NCI-H2081 (cell line): Measurements from ENCODE around the gene SYVN1.
"Not testable (repeated sequence)": the region's sequence is repeated elsewhere in the genome, so short reads cannot be mapped to it uniquely, and the experiment has no call there.

Experiments used
- DNase-seq, 2 experiments: peaks; one replicate each; lab custom pipeline; 2025; lab: John Stamatoyannopoulos, UW

SYVN1 gene

DNA sequence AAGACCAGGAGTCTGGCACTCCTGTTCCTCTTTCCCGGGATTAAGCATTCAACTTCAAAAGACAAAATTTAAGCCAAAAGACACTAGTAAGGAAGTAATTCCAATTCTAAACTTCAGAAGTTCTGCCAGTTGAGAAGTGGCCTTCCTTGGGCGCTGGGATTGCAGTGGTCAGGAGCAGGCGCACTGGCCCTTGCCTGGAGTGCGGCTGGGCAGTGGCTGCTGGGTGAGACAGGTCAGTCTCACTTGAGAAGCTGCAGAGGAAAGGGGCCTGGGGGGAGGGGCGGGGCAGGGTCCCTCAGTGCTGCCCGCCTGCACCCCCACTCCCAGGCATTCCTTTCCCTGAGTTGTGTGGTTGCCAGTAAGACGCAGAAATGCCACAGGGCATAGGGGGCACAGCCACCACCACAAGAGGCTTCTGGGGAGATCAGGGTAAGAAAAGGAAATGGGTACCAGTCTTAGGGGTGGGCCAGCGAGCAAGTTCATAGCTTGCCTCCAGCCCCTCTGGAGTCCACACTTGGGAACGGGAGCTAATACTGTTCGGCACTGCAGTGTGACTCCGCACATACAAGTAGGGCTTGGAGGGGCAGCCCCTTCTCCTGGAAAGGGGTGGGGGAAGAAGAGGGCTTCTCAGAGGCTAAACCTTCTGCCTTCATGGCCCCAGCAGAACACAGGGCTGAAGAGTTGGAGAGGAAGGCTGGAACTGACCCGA, 6.7 kb downstream of the SYVN1 start:
- DNase-seq: no peak

DNA sequence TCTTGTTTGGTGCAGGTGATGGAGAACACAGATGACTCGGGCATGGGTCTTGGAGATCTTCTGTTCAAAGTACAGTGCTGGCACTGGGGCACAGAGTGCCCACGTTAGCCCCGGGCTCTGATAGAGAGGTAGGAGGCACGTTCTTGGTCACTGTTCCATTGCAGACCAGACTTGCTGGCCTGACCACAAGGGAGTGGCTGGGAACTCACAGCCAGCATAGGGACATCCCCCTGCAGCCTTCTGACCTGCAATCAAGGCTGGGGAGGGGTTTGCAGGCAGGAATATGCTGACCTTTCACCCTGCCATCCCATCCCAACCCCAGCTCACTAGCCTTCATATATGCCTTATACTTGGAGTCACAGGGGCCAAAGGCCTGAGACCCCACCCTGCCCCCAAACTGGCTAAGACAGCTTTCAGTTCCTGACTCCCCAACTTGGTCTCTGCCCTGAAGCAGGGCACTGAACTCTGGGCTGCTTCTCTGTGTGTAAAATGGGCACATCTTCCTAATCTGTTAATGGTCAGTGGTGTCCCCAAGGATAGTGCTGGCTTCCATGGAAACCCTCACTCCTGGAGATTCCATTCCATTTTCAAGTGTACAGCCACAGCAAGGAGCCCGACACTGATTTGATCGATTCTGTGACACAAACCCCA, 7.6 kb downstream of the SYVN1 start:
- no peak for DNase-seq

DNA sequence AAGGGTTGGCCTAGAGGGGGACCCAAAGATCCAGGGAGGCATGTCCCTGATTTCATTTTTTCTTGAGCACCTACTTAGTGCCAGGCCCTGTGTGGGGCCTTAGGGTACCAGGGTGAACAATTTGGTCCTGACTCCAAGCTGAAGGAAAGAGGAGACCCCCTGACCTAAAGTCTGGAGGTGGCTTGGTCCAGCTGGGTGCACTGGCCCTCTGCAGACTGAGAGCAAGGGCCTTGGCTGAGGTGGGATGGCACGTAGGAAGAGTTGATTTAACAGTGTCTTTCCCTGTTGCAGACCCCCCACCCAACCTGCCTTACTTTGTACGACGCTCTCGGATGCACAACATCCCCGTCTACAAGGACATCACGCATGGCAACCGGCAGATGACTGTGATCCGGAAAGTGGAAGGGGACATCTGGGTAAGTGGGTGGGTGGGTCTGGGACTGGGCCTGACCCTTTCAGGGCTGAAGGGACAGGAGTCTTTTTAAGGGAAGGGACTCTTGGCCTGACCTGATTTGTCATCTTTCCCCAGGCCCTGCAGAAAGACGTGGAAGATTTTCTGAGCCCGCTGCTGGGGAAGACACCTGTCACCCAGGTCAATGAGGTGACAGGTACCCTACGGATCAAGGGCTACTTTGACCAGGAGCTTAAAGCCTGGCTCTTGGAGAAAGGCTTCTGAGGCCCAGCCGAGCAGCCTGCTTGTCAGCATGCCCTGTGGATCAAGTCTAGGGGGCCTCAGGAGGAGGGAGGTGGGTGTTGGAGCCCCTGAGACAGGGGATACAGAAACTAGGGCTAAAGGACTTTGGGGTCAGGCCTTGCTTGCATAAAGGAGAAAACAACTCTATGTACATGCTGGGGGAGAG, 8.9 kb downstream of the SYVN1 start:
- DNase-seq: no peak

DNA sequence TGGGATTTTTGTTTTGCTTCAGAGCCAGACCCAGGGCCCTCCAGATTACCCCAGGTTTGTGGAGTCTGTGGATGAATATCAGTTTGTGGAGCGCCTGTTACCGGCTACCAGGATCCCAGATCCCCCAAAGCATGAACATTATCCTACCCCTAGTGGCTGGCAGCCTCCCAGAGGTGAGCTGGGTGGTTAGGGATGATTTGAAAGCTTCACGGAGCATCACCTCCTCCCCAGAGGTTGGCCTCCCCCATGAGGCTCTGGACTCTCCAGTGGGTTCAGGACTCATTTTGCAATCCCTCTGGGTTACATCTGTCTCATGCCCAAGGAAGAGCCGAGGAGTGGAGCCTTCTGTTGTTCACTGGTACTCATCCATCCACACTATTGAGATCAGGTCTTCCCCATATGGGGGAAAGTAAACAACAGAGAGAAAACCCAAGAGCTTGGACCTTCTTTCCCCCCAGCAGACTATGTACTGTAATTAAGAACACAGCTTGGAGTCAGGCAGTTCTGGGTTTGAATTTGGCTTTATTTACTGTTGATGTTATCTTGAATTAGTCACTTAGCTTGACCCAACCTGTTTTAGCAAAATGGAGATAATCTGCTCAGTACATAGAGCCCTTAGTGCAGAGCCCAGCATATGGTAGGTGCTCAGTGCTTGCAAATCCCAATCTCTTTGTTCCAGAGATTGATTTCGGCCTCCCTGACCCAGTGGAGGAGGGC, 9.7 kb downstream of the SYVN1 start:
- no peak for DNase-seq

DNA sequence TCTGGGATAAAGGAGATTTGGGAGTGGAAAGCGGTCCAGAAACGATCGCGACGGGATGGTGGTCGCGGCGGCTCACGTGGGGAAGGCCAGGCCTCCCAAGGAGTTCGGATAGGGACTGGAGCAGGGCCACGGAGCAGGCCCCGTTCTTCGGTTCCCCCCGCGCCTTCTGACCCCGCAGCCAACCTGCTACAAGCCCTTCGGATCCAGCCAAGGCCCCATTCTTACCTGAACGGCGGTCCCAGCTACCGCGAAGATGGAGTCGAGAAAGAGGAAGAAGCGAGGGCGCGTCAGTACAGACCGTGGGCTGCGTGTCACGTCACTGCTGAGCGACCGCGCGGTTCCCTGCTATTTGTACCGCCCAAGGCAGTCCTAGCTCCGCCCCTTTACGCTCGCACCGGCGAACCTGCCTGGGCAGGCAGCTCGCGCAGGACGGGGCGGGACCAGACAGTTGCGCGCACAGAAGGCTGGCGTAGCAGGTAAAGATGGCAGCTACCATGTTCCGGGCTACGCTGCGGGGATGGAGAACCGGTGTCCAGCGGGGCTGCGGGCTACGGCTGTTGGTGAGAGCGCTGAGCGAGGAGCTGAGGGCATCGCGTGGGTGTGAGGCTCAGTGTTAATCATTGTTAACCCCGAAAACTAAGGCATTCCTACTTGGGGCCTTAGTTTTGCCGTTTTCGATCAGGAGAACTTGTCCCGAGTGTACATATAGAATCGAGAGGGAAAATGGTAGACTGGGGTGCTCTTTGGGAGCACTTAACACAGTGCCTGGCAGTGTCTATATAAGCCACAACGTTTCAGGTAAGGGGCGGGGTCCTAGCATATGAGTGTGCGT, 12.2 kb downstream of the SYVN1 start, which contains the start of the genes FAU and MRPL49:
Gene FAU, minus strand, starts transcription at position 270 of the 832 bp plus-strand sequence. CDS start 321 bp downstream, outside the sequence.
Gene MRPL49, plus strand, starts transcription at position 457 of the 832 bp plus-strand sequence. Its CDS starts 26 bp downstream, at position 483.
- peak; percentile 97 to 98 for DNase-seq

DNA sequence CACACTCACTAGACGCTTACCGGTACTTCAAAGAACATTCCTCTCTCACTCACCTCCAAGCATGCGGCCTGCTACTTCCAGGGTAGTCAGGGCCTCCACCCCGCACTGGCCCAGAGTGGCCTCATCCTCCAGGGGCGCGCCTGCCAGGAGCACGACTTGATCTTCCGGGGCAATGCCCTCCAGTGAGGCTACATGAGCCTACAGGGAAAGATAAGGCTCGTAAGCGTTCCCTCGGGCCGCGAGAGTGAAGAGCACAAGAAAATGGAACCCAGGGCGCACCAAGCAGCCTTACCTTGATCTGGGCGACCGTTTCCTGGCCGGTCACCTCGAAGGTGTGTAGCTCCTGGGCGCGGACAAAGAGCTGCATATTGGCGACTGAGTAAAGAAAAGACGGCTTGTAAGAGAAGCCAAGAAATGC, 12.9 kb downstream of the SYVN1 start:
- DNase-seq: no peak

DNA sequence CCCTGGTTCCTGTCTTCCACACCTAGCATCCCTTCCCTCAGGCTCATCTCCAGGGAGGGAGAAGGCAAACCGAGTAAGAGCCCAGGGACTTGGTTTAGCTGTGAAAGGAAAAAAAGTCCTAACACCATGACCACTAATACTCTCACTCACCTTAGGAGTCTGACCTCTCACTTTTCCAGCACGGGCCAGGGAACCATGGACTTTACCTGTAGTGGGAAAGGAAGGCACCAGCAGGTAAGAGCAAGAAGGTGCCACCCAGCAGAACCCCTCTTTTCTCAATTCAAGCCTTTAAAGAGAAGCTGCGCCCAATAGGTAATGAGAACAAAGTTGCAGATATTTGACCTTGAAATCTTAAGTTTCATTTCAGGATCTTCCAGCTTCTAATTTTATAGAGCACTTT, 13.5 kb downstream of the SYVN1 start:
- DNase-seq: no peak

DNA sequence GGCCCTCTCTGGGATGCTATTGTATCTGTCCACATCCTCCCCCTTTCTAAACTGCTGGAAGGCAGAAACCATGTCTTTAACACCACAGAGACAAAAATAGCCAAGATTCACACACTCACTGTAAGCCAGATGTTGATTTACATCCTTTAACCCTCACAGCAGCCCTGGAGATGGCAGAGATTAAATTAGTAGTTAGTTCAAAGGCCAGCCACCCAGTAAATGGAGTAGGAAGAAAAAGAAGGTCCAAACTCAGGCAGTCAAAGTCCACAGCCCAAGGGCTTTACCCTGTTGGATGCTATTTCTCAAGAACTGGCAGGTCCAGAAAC, 14.7 kb downstream of the SYVN1 start:
- DNase-seq: no peak

DNA sequence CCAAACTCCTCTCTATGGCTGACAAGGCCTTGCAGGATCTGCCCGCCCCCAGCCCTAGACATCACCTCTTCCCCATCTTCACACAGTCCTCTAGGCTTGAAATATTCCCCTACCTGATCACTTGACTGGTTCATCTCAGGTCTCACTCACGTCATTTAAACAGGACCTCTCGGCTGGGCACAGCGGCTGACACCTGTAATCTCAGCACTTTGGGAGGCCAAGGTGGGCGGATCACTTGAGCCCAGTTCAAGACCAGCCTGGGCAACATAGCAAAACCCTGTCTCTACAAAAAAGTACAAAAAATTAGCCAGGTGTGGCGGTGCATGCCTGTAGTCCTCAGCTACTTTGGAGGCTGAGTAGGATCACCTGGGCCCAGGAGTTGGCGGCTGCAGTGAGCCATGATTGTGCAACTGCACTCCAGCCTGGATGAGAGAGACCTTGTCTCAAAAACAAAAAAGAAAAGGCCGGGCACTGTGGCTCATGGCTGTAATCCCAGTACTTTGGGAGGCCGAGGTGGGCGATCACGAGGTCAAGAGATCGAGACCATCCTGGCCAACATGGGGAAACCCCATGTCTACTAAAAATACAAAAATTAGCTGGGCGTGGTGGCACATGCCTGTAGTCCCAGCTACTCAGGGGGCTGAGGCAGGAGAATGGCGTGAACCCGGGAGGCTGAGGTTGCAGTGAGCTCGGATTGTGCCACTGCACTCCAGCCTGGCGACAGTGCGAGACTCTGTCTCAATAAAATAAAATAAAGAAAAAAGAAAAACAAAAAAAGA, 15.2 kb downstream of the SYVN1 start:
- not testable (repeated sequence) for DNase-seq

DNA sequence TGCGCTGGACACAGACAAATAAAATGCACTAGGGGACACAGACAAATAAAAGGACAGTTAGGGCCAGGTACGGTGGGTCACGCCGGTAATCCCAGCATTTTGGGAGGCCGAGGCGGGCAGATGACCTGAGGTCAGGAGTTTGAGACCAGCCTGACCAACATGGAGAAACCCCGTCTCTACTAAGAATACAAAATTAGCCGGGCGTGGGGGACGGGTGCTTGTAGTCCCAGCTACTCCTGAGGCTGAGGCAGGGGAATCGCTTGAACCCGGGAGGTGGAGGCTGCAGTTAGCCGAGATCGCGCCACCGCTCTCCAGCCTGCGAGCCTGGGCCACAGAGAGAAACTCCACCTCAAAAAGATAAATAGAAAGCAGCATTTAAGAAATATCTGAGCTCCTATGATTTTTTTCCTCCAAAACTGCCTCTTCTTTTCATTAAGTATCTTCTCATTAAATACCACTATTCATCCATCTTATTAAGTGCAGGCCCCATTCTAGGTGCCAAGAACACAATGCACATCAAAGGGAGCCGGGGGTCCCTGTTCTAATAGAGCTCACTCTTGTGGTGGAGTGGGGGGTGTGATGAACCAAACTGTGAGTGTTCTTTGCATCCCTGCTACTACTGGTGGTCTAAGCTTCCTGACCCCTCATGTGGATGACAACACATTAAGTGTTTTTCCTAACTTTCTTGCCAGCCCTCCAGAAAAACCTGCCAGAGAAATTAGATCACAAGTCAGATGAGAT, 16.1 kb downstream of the SYVN1 start:
- DNase-seq: no peak

DNA sequence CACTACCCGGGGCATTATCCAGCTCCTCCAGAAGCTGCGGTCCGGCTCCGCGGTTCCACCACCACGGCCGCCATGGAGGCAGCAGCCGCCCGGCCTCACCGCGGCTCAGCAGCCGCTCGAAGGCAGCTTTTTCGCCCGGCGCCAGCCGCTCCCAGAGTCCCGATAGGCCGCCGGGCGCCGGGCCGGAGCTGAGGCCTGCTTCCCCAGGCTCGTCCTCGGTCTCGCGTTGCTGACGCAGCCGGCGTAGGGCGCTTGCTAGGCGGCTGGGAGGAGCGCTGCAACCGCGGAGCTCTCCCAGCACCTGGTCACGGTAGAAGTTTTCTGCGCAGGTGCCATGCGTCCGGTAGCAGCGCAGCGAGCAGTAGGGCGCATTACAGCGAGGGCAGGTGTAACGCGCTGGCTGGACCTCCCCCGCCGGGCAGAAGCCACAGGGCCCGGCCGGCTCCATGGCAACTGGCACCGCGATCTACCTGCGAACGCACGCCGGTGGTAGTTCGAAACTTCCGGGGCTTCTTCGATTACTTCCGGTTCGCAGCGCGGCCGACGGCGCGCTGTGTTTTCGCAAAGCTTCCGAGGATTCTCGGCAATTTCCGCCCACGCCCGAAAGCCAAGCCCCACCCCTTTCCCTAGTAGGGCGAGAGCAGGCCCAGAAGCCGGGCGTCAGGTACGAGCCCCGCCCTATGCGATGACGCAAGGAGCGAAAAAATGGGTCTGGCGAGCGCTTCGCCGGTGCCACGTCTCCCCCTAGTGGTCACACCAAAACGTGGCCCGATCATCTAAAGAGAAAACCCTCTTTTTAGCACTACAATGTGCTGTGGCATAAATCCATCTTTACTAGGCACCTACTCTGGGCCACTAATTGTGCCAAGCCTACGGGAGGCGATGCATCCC, 16.9 kb downstream of the SYVN1 start, which contains the start of gene ZNHIT2:
Gene ZNHIT2, minus strand, starts transcription at position 496 of the 891 bp plus-strand sequence. Its CDS starts 48 bp downstream, at position 448.
- DNase-seq: peak; percentile 99

DNA sequence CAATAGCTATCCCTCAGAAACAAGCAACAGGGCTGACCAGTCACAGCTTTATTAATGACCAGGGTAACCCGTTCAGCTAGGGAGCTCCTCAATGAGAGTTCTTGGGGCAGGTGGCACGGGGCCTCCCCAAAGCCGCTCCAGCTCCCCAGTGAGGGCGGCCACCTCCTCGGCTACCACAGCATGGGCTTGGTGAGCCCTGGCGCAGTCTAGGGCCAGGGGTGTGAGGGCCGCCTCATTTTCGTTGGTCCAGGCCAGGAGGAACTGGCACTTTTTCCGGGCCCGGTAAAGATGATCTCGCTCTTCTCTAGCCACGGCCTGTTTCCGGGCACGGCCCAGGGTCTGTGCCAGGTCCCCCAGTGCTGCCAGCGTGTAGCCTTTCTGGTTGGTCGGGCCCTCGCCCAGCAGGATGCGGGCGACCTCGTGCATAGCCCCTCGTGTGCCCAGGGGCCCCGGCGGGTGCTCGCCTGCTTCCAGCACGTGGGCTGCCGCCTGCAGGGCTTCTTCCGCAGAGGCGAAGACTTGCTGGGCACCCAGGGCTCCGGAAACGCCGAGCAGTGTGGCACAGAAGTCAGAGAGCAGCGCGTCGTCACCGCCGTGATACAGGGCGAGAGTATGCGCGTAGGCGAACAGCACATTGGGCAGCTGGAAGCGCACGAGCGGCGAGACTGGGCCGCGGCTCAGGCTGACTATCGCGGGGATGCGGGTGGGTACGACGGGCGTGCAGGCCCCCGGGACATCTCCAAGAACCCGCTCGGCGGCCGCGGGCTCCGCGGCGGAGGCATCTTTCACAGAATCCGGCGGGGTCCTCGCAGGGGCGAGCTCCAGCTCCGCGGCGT, 17.7 kb downstream of the SYVN1 start:
- DNase-seq: peak; percentile 51 to 69

DNA sequence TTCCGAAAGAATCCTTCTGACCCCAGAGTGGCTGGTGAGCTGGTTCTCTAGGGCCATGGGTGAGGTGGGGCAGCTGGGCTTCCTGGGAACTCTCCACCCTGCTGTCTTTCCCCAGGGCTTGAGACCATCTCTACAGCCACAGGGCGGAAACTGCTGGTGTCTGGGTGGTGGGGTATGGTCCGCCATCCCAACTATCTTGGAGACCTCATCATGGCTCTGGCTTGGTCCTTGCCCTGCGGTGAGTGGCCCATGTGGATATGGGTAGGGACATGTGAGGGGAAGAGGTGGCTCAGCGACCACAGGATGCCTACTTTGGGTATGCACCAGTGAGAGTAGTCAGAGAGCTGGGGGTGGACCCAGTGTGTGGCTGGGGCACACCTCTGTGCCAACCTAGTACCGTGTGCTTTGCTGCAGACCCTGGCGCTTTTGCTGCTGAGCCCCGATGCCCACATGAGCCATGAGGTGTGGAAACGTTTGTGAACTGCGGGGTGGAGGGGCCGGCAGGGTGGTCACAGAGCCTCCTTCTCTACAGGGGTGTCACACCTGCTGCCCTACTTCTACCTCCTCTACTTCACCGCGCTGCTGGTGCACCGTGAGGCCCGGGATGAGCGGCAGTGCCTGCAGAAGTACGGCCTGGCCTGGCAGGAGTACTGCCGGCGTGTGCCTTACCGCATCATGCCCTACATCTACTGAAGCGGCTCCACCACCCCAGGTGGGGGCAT, 18.8 kb downstream of the SYVN1 start:
- DNase-seq: no peak

DNA sequence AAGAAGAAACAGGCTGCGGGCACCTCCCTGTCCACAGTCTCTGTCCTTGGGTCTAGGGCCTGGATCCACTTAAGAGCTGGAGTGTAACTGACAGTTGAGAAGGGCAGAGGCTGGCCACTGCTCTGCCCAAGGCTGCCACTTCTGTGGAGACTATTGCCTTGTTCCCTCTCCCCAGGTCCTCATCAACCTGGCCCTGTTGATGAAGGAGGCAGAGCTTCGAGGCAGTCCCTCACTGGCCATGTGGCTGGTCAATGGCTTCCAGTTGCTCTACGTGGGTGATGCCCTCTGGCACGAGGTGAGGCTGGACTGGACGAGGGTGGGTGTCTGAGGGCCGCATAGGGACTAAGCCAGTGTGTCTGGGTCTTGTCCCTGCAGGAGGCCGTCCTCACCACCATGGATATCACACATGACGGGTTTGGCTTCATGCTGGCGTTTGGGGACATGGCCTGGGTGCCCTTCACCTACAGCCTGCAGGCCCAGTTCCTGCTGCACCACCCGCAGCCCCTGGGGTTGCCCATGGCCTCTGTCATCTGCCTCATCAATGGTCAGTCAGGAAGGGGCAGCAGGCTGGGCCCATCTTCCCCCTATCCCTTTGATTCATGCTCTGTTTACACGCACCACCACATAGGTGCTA, 19.7 kb downstream of the SYVN1 start:
- no peak for DNase-seq

DNA sequence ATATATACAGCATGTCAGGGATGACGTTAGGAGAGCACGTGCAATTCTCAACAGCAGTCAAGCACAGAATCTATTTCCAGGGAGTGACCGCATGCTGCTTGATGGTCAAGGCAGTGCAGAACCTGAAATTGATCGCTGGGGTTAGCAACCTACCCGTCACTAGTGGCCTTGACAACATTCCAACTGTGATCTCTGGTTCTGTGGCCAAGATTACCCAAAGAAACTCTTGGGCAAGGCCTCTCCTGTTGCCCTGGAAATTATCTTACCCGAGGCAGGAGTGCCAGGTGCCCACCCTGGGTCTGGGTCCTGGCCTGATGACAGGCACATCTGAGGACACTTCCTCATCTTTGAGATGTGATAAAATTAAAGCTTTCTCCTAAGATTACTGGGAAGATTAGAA, 20.5 kb downstream of the SYVN1 start:
- no peak for DNase-seq

DNA sequence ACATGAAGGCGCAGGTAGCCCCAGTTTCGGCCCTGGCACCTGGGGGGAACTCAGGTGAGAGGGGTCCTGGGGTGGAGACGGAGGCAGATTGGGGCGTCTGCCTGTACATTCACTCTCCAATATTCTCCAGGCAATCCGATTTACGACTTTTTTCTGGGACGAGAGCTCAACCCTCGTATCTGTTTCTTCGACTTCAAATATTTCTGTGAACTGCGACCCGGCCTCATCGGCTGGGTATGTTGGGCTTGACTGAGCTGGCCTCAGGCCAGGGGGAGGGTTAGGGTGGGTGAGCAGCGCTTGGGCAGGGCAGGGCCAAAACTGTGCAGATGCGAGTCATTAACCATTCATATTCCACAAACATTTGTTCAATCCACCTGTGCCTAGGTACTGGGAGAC, 21.0 kb downstream of the SYVN1 start:
- no peak for DNase-seq
